GM12874 (cell line): ENCODE measurements around the gene AOPEP.

Experiments
- TF ChIP-seq, protein P1 (sequence below): IDR thresholded peaks from 2 replicates; pipeline ENCODE4 v1.5.1; 2011; ENCODE audit warnings: low read depth, mild to moderate bottlenecking, control low read depth, low read length, moderate library complexity; ENCODE audit not compliant: insufficient read depth

Gene AOPEP

DNA sequence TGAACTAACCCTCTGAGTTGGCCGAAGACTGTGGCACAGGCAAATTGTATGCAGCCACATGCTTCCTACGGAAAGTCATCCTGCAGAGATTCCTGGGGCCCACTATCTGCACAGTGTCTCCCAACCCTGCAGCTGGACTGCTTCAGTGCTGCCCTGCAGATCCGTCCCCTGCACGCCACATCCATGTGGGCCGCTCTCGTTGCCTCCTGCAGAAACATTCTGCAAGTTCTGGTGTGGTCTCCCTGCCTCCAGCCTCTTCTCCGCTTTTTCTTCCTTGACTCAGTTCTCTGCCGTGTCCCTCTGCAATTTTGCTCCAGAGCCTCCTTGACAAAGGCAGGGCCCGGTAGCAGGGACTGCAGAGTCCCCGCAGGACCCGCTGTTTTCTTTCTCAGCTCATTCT, 249.0 kb downstream of the AOPEP start:
- TF ChIP-seq, protein P1, sequence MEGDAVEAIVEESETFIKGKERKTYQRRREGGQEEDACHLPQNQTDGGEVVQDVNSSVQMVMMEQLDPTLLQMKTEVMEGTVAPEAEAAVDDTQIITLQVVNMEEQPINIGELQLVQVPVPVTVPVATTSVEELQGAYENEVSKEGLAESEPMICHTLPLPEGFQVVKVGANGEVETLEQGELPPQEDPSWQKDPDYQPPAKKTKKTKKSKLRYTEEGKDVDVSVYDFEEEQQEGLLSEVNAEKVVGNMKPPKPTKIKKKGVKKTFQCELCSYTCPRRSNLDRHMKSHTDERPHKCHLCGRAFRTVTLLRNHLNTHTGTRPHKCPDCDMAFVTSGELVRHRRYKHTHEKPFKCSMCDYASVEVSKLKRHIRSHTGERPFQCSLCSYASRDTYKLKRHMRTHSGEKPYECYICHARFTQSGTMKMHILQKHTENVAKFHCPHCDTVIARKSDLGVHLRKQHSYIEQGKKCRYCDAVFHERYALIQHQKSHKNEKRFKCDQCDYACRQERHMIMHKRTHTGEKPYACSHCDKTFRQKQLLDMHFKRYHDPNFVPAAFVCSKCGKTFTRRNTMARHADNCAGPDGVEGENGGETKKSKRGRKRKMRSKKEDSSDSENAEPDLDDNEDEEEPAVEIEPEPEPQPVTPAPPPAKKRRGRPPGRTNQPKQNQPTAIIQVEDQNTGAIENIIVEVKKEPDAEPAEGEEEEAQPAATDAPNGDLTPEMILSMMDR, result no peak

DNA sequence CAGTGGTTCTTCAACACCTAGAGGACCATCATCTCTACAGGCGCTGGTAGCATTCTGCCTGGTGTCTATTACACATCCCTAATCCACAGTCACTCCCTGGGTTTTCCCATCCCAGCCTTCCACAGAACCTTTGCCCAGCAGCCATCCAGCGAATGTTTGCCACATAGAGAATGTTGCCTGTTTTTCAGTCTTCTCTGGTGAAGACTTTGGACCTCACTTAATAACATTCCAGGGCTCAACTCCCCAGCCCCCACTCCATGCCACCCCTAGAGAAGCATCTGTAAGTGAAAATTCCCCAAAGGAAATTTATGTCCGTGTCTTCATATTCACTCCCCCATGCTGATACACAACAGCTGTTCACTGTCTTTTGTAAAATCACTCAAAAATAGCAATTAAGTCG, 249.6 kb downstream of the AOPEP start:
- TF ChIP-seq, protein P1, result no peak

DNA sequence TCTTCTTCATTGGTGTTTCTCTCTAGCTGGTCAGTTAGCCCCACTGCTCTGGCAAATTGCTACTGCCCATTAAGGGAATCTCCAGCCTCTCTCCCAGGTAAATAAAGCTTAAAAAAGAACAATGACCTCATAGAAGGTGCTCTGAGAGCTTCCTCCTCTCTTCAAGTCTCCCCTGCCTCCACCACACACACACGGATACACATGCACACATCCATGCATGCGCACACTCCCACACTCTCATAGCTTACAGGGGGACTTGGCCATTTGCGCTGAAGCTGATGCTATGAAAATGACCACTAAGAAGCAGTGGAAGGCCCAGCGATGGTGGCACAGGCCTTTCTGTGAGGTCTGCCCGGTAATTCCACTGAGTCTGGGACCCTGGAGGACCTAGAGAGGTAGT, 250.9 kb downstream of the AOPEP start:
- TF ChIP-seq, protein P1, result no peak

DNA sequence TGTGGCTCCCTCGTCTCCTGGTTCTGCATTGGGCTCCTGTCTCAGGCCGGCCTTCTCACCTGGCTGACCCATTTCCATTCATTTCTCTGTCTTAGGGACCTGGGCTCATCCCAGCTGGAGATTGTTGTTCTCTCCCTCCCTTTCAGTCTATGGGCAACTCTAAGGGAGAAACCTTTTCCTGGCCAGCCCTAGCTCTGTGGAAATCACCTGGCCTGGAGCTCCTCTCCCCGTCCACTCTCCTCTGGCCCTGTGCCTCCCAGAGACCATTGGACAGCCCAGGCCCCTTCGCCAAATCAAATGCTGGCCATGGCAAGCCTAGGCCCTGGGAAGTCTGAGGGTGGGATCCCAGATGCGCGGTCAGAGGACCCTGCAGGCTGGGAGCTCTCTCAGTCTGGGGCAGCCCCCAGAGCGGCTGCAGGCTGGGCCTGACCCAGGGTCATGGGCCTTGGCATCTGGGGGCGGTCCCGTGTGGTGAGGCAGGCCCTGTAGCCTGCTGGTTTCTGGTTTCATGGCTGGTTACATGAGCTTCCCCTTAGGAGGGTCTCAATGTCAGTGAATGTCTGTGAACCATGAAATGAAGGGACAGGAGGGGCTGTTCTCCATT, 253.5 kb downstream of the AOPEP start:
- TF ChIP-seq, protein P1, result no peak

DNA sequence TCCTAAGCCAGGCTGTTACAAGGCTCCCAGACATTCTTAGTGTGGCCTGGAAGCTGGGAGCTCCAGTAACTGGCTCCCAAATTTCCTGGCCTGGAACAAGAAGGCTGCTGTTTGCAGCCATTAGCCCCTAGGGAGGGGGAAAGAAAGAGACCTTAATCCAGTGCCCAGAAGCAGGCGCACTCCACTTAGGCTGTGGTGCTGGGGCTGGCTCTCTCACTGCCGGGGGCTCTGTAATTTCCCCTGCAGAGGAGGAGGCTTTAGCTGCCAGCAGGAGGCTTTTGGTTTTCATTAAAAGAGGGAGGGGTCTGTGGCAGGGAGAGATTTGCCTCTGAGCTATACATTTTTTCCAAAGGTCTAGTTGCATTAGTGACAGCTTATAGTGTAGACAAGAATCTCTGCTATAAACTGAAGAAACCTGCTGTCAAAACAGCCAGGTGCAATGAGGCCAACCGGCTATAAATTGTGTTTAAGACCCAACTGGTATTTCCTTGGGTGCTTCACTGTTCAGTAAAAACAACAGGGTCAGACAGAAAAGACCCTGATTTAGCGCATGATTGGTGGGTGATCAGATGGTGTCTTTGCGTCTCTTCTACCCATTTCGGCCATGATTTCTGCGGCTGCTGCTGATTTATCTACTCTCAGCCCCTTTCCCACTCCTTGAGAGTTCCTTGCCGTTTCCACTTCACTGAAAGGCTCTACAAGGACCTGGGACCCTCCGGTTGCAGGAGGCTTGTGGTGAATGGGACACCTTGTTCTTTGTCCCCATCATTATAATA, 254.6 kb downstream of the AOPEP start:
- TF ChIP-seq, protein P1, result no peak

DNA sequence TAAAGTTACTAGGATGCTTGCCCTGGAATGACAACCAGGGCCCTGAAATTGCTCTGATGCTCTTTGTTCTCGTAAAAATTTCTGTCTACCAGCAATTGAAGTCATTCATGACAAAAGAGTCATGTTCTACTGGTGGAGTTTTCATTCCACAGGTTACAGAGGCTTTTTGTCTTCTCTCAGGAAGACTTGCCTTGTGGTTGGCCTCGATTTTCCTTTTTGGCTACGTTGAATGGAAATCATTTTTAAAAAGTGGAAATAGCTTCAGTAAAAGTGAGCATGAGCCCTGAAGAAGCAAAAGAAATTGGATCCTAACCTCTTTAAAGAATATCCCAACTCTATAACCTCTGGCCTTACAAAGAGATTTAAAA, 255.2 kb downstream of the AOPEP start:
- TF ChIP-seq, protein P1, result no peak

DNA sequence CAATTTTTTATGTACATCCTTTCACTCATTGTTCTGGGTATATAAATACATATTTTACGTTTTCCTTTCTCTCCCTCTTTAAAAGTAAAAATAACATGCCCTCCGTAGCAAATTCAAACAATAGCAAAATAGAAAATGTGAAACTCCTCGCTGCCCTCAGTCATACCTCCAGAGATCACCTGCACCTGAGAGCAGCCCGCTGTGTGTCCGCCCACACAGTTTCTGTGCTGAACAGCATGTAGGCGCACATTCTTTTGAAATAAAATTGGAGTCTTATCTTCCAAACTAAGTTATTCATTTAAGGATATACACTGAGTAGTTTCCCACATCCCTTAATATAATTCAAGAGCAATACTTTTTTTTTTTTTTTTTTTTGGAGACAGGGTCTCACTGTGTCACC, 255.7 kb downstream of the AOPEP start:
- TF ChIP-seq, protein P1, result no peak
